Measurements from ENCODE around the gene NPHP3.

NPHP3 gene

GRCh38 chr3:132682201-132682600, 40.0 kb downstream of the NPHP3 start:
- DNase-seq, result no peak

DNA sequence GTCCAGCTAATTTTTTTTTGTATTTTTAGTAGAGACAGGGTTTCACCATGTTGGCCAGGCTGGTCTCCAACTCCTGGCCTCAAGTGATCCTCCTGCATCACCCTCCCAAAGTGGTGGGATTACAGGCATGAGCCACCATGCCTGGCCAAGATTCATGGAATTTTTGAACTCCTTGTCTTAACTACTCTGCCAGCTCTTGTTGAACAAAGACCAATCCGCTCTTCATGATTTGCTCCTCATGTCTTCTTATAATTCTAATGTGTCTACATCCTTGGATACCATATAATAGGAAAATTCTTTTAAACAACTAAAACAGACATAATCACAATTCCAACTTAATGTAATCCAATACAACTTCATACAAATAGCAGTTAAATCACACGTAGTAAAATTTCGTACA, 40.8 kb downstream of the NPHP3 start:
- no peak for DNase-seq

- DNase-seq, result no peak
These were observed 42.3 kb downstream of the NPHP3 start for GRCh38 chr3:132679911-132680310.

DNA sequence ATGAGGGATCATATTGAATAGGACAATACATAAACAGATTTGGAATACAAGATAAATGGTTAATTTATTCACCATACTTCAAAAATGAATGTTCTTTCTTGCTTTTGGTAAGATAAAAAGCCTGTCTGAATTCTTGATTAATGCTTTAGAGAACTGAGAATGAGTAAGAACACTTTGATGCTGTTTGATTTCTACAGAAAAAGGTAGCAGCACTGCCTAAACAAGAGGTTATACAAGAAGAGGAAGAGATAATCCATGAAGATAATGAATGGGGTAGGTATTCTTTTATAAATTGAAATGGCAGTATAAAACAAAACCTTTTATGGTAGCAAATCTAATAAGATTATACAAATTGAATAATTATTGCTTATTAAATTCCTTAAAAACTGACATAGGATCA, 46.8 kb downstream of the NPHP3 start:
- DNase-seq, result no peak

- no peak for DNase-seq
These were observed 52.9 kb downstream of the NPHP3 start for GRCh38 chr3:132669256-132669777.

DNA sequence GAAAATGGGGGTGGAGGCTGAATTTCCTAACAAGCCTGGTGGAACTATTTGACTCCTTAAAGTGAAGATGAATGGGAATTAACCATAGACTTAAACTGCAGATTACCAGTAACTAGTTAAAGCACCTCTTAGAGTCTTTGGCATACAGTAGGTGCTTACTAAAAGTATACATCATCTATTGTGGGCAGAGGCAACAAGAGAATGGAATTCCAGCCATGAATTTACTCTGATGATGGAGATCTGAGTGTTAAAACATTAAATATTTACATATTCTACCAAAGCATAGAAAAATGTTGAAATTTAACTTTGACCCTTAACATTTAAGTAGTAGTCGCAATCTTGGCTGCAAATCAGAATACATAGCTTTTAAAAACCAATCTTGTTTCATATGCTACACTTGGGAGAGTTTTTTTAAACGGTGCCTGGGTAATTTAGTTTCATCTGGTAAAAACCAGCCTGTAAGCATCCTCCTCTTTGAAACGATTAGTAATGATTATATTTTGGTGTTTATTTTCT, 56.9 kb downstream of the NPHP3 start:
- DNase-seq, result no peak

- no peak for DNase-seq
These were observed 60.0 kb downstream of the NPHP3 start for GRCh38 chr3:132662212-132662611.

DNA sequence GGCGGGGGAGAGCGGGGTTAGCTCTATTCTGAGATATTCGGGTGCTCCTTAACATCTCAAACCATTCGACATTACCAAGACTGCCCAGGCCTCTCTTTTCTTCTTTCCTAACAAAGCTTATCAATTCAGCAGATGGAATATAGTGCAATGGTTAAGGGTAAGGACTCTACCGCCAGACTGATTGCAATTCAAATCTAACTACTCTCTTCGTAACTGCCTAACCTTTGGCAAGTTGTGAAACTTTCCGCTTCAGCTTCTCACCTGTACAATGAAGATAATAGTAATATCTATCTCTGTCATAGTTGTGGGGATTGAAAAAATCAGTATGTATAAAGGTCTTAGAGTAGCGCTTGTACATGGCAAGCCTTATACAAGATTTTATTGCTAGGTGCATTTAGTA, 61.1 kb downstream of the NPHP3 start:
- DNase-seq, result no peak

DNA sequence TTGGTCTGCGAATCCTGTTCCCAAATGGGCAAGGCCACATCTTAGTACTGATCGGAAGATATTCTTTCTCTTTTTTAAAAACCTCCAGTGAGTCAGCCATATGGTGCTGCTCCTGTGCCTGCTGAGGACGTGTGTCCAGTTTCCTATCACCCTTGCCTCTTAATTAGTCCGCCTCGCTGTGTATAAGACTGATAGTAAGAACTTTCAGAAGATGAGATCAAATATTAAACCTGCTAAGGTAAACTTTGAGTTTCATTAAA, 61.5 kb downstream of the NPHP3 start:
- DNase-seq, result no peak

- DNase-seq, result peak; percentile 64
These were observed 62.0 kb downstream of the NPHP3 start, which contains the start of gene UBA5 for GRCh38 chr3:132660052-132660810. UBA5 (plus strand) TSS chr3:132660329; CDS start chr3:132660538, 209 bp downstream.

GRCh38 chr3:132659365-132660051, 62.7 kb downstream of the NPHP3 start, which contains the start of gene ACAD11:
ACAD11 (minus strand) TSS chr3:132659809; CDS start chr3:132659751, 58 bp downstream.
- DNase-seq, result peak; percentile 21

DNA sequence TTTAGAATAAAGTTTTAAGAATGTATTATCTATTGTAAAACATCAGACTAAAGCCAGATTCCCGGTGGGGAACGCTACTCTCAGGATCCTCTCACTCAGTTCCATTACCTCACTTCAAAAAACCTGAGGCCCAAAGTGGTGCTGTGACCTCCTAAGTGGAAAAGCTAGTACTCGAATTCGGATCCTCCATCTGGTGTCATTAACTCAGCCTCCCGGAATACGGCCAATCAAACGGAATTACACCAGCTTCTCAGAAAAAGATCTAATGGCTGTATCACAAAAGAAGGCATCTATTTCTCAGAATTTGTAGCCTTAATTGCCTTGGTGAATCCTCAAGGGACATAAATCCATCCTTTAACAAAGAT, 63.2 kb downstream of the NPHP3 start:
- DNase-seq, result no peak

- DNase-seq, result no peak
These were observed 64.1 kb downstream of the NPHP3 start for GRCh38 chr3:132657869-132658747.

DNA sequence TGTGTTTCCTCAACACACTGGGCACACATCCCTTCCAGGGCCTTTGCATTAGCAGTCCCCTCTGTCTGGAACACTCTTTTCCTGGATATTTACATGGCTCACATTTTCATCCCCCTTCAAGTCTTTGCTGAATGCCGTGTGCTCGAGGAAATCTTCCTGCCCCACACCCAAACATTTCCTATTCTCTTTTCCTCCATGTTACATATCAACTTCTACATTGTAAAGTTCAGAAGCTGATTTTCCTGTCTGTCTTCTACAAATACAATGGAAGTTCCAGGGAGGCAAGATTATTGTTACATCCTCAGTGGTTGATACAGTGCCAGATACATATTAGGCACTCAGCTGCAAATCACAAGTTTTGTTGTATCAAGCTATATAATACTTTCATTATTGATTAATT, 66.7 kb downstream of the NPHP3 start:
- no peak for DNase-seq

GRCh38 chr3:132654721-132655120, 67.5 kb downstream of the NPHP3 start:
- no peak for DNase-seq

- no peak for DNase-seq
These were observed 68.0 kb downstream of the NPHP3 start for GRCh38 chr3:132654190-132654589.

DNA sequence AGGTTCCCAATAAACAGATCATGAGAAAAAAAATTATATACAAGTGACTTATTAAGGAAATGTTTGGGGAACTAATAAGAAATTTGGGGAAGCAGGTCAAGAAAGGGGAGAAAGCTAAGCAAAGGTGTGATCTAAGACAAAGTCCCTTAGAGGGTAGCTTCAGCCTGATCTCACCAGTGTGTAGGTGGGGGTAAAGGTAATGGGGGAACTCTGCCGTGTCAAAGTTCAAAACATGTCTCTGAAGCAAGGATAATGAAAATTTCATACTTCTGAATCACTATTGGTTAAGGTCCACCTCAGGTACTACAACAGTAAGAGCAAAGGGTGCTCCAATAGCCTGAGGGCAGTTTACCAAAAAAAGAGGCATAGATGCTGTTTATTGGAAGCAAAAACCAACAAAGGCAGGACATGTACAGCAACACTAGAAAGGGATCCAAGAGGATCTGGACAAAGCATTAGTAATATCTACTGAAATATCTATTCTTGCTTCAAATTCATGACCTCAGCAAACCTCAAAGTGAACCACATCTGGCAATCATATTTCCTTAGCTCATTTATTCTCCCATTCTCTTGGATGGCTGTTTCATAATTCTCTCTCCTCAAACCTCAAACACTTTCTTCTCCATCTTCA, 69.5 kb downstream of the NPHP3 start:
- DNase-seq, result no peak

DNA sequence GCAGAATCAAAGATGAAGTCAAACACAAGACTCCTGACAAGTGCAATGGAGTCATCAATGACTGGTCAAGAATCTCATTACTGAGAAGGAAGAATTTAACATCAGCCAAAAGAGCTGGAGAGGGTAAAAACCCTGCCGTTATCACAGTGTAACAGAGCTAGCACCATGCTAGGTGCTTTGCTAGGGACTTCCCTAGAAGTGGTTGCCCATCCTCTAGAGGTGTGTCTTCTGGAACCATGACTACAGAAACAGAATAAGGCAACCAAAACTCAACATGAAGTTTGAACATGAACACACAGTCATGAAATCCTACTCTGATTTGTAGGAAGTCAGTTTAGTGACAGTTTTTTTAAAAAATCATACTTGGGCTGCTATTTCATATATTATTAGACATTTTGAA, 72.1 kb downstream of the NPHP3 start:
- DNase-seq, result no peak

DNA sequence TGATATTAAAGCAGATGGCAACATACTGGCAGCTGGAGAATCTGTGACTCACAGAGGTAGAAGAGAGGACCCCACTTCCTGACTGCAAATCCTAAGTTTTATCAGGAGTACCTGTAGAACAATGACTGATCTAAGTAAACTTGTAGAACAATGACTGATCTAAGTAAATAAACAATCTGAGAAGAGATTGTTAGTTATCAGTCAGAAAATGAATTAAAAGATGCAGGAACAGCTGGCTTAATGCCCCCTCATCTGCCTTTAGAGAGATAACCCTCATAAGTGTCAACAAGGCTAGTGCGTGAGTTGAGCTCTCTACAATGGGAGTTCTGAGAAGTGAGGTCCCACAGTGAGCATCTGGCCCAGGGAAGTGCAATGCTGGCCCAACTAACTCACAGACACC, 77.2 kb downstream of the NPHP3 start:
- DNase-seq, result no peak

- DNase-seq, result no peak
These were observed 78.8 kb downstream of the NPHP3 start for GRCh38 chr3:132643366-132643765.

- DNase-seq, result no peak
These were observed 79.7 kb downstream of the NPHP3 start for GRCh38 chr3:132642539-132642847.

DNA sequence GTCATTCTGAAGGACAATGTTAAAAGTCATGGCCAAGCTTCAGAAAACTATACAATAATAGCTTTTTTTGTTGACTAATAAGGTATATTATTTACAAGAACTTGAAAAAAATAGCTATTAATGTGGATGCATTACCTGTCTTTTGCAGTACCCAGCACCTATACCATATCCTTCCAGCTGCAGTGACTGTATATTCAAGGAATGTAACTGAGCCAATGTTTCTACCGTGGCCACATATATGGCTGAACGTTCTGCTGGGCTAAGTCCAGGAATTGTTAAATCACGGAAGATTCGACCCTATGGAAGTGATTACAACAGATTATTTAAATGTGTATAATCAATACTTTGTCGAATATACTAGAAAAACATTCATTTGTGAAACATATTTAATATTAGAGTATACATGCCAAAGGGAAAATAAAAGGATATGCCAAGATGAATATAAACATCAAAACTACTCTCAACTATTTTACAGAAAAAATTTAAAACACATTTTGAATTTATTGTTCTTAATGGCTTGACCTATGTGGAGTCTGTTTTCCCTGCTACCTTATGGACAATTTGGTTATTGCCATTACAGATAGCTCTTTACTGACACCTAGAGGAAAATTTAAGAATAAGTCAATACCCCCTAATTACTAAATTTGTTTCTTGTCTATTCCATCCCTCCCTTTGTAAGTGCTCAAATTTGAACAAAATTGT, 80.2 kb downstream of the NPHP3 start:
- DNase-seq, result no peak
